ENCODE results near the gene TOR4A.
"Not testable (repeated sequence)": the region's sequence is repeated elsewhere in the genome, so short reads cannot be mapped to it uniquely, and the experiment has no call there.

The TOR4A gene

GRCh38 chr9:137318602-137319001 lies 41.1 kb downstream of the TOR4A start:
- DNase-seq (ENCODE audit: low read depth), result no peak

- DNase-seq (ENCODE audit: low read depth), result no peak
Observed at GRCh38 chr9:137319011-137319738, 41.6 kb downstream of the TOR4A start.

GRCh38 chr9:137319739-137320551 lies 42.4 kb downstream of the TOR4A start:
- no peak for DNase-seq (ENCODE audit: low read depth)

DNA sequence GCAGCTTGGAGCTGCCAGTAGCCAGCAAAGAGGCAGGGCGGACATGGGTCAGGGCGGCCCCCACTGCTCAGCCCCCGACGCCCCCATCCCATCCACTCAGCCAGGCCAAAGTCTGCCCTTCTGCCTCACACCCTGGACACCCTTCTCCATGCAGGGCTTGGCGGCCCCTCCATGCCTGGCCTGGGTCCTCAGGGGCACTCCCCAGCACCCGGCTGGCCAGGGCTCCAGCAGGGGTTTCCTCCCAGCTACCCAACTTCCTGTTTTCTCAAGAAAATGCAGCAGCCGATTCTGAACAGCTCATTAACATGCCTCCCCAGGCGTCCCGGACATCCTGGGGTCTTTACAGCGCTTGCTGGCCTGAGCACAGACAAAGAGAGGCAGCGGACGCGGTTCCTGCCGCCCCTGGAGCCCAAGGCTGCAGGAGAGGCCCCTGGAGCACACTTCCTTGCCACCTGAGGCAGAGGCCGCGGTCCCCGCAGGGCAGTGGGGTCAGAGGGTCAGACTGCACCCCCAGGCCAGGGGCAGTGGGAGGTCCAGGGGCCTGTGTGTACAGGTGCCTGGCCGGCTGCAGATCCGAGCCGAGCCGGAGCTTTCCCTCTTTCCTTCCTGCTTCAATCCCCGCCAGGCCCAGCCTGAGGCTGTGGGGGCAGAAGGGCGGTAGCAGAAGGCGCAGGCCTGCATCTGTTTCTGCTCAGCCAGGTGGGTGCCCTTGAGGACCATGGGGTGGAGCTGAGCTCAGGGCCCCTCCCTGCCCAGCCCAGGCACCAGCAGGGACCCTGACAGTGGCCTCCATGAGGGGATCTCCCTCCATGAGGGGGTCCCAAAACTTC lies 43.2 kb downstream of the TOR4A start:
- no peak for DNase-seq (ENCODE audit: low read depth)

GRCh38 chr9:137321726-137322361 lies 44.3 kb downstream of the TOR4A start:
- DNase-seq (ENCODE audit: low read depth), result no peak

GRCh38 chr9:137323531-137324331 lies 46.2 kb downstream of the TOR4A start:
- DNase-seq (ENCODE audit: low read depth), result no peak

DNA sequence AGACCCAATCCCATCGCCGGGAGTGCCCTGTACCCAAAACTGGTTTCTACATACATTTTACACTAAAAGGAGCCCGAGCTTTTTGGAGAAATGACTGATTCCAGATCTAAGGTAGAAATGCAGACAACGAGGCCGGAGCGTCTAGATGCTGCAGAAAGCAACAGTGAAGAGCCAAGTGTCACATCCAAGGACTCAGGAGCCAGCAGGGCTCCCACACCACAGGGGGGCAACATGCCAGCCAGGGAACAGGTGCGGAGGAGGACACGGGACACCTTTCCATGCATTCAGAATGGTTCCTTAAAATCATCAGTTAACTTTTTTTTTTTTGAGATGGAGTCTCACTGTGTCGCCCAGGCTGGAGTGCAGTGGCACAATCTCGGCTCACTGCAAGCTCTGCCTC lies 47.6 kb downstream of the TOR4A start:
- no peak for DNase-seq (ENCODE audit: low read depth)

DNA sequence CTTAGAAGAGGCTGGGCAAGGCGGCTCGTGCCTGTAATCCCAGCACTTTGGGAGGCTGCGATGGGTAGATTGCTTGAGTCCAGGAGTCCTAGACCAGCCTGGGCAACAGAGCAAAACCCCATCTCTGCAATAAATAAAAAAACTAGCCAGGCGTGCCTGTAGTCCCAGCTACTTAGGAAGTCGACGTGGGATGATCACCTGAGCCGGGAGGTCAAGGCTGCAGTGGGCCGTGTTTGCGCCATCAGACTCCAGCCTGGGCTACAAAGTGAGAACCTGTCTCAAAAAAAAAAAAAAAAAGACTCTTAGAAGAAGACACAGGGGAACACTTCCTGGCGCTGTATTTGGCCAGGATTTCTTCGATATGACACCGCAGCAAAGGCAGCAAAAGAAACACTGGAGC lies 48.3 kb downstream of the TOR4A start:
- no peak for DNase-seq (ENCODE audit: low read depth)

- DNase-seq (ENCODE audit: low read depth), result no peak
Observed at GRCh38 chr9:137326445-137327065, 49.0 kb downstream of the TOR4A start.

DNA sequence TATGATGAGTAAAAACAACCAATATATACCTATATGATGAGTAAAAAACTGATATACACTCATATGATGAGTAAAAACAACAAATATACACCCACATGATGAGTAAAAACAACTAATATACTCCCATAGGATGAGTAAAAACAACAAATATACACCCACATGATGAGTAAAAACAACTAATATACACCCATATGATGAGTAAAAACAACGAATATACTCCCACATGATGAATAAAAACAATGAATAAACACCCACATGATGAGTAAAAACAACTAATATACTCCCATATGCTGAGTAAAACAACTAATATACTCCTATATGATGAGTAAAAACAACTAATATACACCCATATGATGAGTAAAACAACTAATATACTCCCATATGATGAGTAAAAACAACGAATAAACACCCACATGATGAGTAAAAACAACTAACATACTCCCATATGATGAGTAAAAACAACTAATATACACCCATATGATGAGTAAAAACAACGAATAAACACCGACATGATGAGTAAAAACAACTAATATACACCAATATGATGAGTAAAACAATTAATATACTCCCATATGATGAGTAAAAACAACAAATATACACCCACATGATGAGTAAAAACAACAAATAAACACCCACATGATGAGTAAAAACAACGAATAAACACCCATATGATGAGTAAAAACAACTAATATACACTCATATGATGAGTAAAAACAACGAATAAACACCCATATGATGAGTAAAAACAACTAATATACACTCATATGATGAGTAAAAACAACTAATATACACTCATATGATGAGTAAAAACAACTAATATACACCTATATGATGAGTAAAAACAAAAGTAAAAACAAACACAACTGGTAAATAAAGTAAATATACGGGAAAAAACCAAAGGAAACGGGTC lies 50.4 kb downstream of the TOR4A start:
- not testable (repeated sequence) for DNase-seq (ENCODE audit: low read depth)

DNA sequence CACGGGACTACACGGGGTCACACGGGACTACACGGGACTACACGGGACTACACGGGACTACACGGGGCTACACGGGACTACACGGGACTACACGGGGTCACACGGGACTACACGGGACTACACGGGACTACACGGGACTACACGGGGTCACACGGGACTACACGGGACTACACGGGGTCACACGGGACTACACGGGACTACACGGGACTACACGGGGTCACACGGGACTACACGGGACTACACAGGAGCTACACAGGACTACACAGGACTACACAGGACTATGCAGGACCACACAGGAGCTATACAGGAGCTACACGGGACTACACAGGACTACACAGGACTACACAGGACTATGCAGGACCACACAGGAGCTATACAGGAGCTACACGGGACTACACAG lies 52.1 kb downstream of the TOR4A start:
- not testable (repeated sequence) for DNase-seq (ENCODE audit: low read depth)

GRCh38 chr9:137330689-137331088 lies 53.2 kb downstream of the TOR4A start:
- DNase-seq (ENCODE audit: low read depth), result no peak

GRCh38 chr9:137331929-137332328 lies 54.4 kb downstream of the TOR4A start:
- no peak for DNase-seq (ENCODE audit: low read depth)

Measured in stimulated activated CD8-positive, alpha-beta memory T cell treated with anti-CD3 and anti-CD28 coated beads, Interleukin-15, amount 100 ng/mL, for 1 hour (primary cell).